ENCODE data around the gene CCNB1.
"Not testable (repeated sequence)": the region's sequence is repeated elsewhere in the genome, so short reads cannot be mapped to it uniquely, and the experiment has no call there.

Gene CCNB1

GRCh38 chr5:69166686-69167492 is at the start of gene CCNB1:
Gene CCNB1 (plus strand): TSS chr5:69167150. CDS start chr5:69167263, 113 bp downstream.
- peak; percentile 100 for DNase-seq

GRCh38 chr5:69129413-69129812 is 37.5 kb upstream of the CCNB1 start:
- peak; percentile 14 for DNase-seq

- DNase-seq: no peak
Observed at GRCh38 chr5:69130241-69130640, 36.7 kb upstream of the CCNB1 start.

- DNase-seq: no peak
Observed at GRCh38 chr5:69131304-69131703, 35.6 kb upstream of the CCNB1 start.

- DNase-seq: no peak
Observed at GRCh38 chr5:69134126-69134525, 32.8 kb upstream of the CCNB1 start.

GRCh38 chr5:69136293-69136692 is 30.7 kb upstream of the CCNB1 start:
- no peak for DNase-seq

- DNase-seq: not testable (repeated sequence)
Observed at GRCh38 chr5:69137208-69137607, 29.7 kb upstream of the CCNB1 start.

- no peak for DNase-seq
Observed at GRCh38 chr5:69137807-69138206, 29.1 kb upstream of the CCNB1 start.

GRCh38 chr5:69138766-69139165 is 28.2 kb upstream of the CCNB1 start:
- no peak for DNase-seq

GRCh38 chr5:69140239-69140638 is 26.7 kb upstream of the CCNB1 start:
- DNase-seq: not testable (repeated sequence)

GRCh38 chr5:69140827-69141226 is 26.1 kb upstream of the CCNB1 start:
- DNase-seq: no peak

GRCh38 chr5:69148576-69148975 is 18.4 kb upstream of the CCNB1 start:
- DNase-seq: not testable (repeated sequence)

- no peak for DNase-seq
Observed at GRCh38 chr5:69148981-69149675, 17.8 kb upstream of the CCNB1 start.

- DNase-seq: no peak
Observed at GRCh38 chr5:69149676-69150010, 17.3 kb upstream of the CCNB1 start.

GRCh38 chr5:69152731-69153130 is 14.2 kb upstream of the CCNB1 start:
- DNase-seq: no peak

GRCh38 chr5:69156456-69156855 is 10.5 kb upstream of the CCNB1 start:
- DNase-seq: no peak

- DNase-seq: no peak
Observed at GRCh38 chr5:69158039-69158438, 8.9 kb upstream of the CCNB1 start.

GRCh38 chr5:69160651-69161050 is 6.3 kb upstream of the CCNB1 start:
- DNase-seq: no peak

GRCh38 chr5:69167493-69167855 is 524 bp downstream of the CCNB1 start:
- peak; percentile 44 for DNase-seq

- peak; percentile 44 for DNase-seq
Observed at GRCh38 chr5:69167929-69168328, 979 bp downstream of the CCNB1 start.

- DNase-seq: no peak
Observed at GRCh38 chr5:69170495-69170894, 3.5 kb downstream of the CCNB1 start.

GRCh38 chr5:69170969-69171368 is 4.0 kb downstream of the CCNB1 start:
- no peak for DNase-seq

- not testable (repeated sequence) for DNase-seq
Observed at GRCh38 chr5:69181659-69182293, 14.8 kb downstream of the CCNB1 start.

GRCh38 chr5:69184621-69185020 is 17.7 kb downstream of the CCNB1 start:
- no peak for DNase-seq

Measured in DMS53 (cell line).